Ramos (cell line): Measurements from ENCODE around the gene CX3CR1.

Source experiments
- in situ Hi-C: fragments of 300-500 bp; cut with MboI; formaldehyde crosslinking; loops from one replicate; pipeline ENCODE4 v1.14.3; 2022; ENCODE audit warnings: low sequenced_read_pairs; ENCODE audit not compliant: unreplicated experiment

The CX3CR1 gene

DNA sequence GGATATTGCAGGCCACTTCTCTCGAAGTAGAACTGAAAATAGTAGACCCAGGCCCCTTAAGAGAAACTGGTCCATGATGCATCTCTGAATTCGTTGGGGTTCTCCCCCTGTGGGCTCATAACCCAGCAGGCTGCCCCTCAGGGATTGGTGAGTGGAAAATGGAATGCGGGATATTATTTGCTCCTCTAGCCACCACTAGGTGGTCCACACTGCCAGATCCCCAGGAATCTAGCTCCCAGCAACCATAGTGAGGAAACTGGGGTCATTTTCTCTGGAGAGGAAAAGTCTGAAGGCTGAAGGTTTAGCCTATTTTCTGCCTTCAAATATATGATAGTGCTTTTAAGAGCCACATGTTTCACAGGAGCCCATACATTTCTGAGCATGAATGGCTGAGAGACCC, 6.7 kb downstream of the CX3CR1 start:
- in situ Hi-C loops, result no loop called here

DNA sequence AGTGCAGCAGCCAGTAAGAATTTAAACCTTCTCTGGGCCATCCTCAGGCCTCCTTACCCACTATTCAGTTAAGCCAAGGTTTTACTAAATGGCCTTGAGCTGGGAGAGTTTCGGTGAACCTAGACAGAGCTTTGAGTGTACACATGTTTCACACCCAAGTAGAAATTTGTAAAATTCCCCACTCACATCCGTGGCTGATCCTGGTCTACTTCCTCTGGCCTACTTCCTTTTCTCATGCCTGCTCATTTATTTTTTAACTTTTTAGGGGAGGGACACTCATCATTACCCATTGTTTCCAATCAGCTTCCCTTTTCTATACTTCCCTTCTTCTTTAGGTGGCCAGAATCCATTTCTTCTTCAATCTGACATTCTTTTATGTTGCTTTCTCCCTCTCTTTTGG, 7.6 kb downstream of the CX3CR1 start:
- in situ Hi-C loops, result no loop called here

DNA sequence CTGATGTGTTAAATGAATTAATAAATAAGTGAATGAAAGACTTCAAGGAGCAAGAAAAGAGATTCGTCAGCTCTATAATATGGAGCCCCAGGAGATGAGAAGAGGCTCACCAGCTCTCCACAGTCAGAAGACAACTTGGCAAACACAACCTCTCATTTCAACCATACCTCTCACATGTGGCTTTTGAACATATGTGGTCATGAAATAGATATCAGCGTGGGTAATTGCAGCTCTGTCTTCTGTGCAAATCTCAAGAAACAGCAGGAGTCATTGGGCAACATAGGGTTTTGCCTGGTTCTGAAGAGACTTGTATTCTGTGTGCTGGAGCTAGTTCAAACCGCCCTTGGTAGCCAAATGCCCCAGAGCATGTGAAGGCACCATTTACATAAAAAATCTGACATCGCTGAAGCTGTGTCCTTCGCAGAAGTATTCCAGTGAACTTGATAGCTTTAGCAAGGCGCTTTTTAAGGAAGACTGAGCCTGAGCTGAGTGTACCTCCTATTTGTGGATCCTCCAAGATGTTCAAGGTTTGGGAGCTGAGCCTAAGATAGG, 8.4 kb downstream of the CX3CR1 start:
- in situ Hi-C loops, result no loop called here

DNA sequence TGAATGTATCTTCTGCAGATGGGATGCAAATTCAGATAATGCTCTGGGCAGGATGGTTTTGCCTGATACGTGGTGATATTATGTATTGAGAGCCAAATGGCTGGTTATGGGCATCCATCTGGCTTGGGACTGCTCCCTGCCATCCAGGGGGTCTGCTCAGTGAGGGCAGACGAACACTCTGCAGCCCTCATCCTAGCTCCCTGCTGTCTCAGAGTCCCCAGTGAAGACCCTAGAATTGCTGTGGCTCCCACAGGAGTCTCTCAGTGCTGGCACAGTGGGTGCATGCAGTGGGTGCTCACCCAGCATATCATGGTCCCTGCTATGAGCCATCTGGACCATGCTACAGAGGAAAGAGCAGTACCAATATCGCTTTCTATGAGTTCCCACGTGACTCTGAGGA, 10.3 kb downstream of the CX3CR1 start:
- in situ Hi-C loops, result no loop called here

DNA sequence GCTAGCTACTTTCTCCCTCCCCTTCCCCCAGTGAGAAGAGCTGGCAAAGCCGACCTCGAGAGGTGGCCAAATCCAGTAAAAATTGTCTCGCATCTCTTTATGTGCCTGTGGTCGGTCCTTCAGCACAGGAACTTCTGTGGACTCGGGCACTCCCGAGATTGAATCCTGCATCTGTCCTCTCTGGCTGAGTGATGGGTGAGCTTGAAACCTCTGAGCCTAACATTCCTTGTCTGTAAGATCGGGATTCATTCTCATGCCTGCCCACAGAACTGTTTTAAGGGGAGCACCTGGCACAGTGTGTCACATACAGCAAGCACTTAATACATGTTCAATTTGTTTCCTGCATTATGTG, 11.3 kb downstream of the CX3CR1 start:
- in situ Hi-C loops, result no loop called here

DNA sequence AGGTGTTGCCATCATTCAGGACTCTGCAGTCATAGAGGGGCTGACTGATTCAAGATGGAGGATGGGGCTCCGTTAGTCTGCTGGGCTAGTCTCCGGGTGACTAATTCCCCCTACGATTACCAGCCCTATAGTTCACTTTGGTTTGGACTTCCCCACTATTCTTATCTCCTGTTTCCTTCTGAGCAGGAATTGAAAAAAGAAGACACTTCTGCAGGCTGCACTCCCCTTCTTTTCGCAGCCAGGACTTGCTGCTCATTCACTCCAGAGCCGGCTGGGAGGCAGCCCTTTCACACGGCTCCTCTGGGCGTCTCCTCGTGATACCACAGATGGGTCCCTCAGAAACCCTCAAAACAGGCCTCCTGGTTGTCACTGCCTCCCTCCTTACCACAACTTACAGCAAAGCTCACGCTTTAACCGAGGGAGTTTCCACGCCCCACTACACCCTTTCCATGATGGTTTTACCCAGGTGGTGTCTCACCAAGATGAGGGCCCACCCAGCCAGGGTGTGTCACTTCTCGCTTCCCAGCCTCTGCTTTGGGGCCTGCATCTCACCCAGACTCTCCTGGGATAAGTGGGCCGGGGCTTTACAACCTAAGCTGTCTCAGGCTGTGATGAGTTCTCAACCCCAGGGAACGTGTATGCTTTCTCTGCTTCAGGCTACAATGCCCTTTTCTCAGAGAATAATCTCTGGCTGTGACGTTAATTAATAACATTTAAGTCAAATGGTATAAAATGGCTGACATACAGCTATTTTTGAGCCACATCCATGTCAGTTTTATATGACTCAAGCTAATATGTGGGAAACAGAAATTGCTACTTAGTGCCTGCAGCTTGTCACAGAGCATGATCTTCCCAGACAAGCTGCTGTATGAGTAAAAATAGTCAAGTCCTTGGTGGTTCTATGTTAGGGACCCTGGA, 11.9 kb downstream of the CX3CR1 start:
- in situ Hi-C loops, result no loop called here

DNA sequence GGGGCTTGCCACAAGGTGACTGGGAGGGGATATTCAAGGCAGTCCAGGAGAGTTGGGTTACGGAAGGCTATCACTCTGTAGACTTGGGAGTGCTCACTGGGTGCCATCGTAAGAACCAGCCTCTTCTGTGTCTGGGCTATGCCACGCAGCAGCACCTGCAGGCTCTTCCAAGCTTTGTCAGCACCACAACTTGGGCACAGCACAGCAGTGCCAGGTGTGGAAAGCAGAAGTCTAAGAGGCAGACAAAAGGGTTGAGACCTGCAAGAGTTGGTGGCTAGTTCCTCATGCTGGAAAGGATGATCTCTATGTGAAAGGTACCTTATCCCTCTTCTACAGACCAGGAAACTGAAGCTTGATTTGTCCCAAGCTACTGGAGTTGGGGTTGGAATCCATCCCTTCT, 15.8 kb downstream of the CX3CR1 start:
- in situ Hi-C loops, result no loop called here

DNA sequence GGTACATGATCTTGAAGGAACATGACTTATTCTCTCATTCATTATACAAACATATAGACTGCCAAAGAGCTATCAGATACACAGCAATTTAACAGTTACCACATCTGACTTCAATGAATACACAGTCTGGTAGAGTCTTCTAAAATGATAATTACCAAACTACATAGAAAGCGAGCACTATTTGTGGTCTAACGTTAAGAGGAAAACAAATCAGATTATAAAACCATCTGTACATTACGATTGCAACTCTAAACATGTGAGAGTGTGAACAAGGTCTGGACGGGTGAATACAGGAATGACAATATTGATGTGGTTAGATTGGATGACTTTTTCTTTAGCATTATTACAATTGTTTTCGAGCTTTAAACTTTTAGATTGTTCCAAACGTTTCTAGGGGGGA, 16.3 kb downstream of the CX3CR1 start:
- in situ Hi-C loops, result no loop called here

DNA sequence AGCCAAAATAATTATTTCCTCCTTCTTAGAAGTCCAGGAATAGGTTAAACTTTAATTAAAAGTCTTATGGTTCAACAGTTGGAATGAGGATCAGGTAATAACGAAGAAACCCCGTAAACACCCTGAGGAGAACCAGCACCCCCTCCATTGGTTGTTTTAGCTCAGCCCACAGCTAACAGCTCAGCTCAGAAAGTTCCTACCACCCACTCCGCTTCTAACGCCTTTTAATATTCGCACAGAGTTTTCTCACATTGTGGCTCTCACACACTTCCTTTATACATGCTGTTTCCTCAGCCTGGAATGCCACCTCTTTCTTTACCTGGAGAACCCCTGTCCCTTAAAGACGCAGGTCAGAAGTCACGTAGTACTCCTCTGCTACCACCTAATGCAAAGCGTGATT, 17.0 kb downstream of the CX3CR1 start:
- in situ Hi-C loops, result no loop called here

DNA sequence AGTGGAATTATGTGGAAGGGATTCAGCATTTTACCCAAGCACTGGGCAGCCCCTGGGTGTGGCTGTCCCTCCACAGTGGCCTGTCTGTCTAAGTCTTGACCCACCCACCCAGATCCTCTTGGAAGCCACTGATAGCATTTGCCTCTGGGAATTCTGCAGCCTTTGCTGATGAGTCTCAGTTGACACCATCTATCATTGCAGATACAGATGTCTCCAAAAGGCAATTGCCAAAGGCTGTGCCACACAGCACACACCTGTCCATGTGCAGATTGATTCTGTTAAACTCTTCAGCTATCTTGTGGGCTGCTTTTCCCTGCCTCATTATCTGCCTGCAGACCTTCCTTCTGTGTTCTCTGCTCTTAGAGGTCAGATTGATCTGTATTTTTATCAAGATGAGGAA, 18.1 kb downstream of the CX3CR1 start:
- in situ Hi-C loops, result no loop called here

DNA sequence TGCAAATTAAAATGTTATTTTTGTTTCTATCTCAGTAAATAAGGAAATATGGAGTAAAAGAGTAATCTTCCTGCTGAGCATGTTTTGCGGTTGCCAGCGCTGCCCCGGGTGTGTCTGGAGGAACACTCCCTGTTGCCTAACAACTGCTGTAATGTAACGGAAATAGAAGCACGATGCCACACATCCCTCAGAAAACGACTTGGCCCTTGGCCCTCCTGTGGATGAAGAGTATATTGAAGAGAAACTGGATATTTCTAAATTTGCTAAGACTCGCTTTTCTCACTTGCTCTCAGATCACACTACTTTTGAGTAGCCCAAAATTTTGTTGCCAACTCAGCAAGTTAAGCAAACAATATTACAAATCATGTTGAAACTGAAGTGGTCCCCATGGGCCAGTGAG, 18.9 kb downstream of the CX3CR1 start:
- in situ Hi-C loops, result no loop called here

DNA sequence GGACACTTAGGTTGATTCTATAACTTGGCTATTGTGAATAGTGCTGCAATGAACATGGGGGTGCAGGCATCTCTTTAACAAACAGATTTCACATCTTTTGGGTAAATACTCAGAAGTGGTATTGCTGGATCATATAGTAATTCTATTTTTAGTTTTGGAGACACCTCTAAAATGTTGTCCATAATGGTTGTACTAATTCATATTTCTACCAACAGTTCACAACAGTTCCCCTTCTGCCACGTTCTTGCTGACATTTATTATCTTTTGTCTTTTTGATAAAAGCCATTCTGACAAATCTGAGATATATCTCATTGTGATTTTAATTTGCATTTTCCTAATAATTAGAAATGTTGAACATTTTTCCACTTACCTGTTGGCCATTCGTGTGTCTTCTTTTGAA, 19.5 kb downstream of the CX3CR1 start:
- in situ Hi-C loops, result no loop called here

DNA sequence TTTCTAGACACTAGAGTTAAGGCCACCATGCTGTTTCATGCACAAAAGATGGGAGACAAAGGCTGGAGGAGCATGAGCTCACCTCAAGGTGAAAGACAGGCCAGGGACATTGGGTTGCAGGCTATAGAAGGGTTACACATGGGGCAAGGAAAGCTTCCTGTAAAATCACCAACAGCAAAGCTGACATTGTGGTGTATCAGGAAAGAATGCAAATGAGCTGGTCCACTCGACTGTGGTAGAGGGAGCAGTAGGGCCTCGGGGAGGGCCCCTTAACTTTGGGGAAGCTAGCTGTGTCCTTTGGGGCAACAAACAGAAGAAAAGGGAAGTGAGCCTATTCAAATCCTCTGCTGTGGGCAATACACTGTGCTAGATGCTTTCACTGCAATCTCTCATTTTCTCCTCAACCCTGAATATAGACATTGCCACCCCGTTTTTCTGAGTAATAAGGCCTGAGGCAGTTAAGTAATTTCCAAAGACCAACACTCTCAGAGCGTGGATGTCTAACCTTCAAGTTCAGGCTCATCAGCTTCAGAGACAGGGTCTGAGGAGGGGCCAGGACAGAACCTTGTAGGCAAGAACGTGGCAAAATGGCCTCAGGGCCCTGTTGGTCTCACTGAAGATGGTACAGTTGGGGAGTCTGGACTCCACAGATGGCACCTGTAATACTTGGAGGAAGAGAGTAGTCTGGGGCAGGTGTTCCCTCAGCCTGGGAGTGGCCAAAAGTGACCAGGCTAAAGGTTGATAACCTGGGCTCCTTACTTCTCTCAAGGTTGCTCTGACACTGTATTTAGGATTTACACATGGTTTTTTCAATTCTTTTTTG, 24.1 kb downstream of the CX3CR1 start:
- in situ Hi-C loops, result no loop called here

DNA sequence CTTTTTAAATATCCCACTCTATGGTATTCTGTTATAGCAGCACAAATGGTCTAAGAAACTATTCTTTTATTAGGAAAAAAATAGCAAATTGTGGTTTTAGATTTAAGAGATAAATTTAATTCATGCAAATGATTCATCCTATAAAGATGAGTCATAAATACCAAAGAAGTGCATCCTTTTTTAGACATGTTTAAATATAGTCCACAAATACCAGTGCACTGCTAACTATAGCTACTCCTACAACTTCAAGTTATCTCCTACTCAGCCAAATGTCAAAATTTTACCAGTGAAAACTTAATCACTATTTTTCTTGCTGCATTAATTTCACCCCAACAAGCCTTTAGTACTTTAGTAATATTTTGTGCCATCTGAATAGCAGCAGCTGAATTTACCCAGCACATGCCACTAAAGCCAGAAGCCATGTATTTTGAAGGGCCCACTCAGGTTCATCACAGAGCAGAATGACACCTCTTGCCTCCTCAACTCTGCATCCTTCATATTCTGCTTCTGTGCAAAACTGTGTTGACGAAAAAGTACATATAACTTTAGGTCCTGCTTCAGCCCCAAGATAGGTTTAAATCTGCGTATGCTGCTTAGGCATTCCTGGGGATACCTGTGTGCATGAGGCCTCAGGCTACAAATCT, 24.9 kb downstream of the CX3CR1 start:
- in situ Hi-C loops, result no loop called here

DNA sequence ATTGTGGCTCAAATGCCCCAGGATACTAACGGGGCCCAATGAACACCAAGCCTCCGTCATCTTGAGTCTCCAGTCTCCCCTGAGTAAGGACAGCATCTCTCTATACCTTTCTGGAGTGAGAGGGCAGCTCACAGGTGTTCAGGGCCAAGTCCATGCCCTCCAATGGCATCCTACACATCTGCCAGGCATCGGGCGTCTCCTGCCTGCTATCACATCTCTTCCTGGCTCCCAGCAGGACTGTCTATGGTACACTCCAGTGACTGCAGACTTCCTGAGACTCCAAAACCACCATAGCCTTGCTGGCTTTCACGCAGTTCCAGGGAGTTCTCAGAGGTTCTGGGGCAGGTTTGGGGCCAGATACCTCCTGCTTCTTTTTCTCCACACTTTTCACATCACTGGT, 28.3 kb downstream of the CX3CR1 start:
- in situ Hi-C loops, result no loop called here

DNA sequence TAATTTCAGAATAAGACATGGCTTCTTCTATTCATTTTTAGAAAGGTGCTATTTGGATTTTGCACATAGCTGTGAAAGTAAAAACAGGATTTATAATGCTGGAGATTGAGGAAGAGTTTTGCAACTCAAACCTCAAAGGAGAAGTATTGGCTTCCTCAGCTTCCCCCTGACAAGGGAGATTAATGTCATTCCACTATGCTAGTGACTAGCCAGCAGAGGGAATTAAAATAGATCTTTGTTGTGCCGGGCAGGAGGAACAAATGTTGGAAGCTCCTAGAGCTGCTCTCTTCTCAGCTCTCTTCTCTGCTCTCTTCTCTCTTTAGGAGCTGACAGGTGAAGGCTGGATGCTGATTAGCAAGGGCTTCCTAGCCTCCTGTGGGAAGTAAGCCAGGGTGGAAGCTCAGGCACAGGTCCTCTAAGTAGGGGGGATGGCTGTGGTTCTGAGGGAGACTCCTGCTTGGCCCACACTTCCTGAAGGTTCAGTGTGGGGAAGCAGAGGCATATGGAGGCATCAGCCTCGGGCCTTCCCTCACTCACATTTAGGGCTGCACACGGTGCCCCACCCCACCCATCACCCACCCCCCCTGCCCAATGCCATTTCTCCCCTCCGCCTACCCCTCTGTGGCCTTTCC, 29.6 kb downstream of the CX3CR1 start:
- in situ Hi-C loops, result no loop called here

DNA sequence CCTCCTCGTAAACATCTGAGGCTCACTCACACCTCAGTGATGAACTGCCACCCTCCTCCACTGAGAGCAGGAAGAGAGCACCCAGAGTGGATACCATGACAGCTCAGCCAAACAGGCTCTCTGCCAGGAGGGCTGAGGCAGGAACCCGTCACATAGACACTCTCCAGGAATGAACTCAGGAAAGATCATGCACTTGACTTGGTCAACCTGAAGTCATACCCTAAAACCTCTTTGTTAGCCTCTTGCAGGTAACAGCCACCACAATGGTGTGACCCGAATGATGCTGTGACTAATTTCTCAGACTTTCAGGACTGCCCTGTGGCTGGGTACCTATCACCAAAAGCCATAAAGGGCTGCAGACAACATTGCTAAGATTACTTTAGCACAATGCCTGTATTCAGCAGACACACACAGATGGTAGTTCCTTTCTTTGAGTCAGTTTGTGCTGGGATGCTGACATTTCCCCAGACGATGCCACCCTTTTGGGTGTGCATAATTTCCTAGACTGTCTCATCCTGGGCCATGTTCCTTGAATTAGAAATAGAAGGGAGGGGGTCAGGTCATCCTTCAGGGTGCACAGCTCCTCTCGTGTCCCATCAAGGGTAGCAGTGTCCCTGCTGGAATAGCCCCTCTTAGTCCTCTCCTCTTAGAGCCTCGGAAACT, 30.3 kb downstream of the CX3CR1 start:
- in situ Hi-C loops, result no loop called here

DNA sequence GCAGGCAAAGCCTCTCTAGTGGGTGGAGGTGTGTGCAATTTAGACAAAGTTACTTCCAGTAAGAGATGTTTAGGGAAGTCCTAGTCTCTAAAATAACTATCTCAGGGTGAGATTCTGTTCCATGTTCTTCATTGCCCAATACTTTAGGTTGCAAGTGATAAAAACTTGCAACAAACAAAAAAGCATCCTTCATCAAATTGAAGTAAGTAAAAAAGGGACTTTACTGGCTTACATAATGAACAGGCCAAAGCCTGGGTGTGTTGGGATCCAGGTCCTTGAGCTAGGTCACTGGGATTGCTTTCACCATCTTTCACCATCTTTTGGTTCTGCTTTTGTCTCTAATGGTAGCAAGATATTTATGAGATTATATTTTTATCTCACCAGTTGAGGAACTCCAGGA, 38.3 kb downstream of the CX3CR1 start:
- in situ Hi-C loops, result no loop called here

DNA sequence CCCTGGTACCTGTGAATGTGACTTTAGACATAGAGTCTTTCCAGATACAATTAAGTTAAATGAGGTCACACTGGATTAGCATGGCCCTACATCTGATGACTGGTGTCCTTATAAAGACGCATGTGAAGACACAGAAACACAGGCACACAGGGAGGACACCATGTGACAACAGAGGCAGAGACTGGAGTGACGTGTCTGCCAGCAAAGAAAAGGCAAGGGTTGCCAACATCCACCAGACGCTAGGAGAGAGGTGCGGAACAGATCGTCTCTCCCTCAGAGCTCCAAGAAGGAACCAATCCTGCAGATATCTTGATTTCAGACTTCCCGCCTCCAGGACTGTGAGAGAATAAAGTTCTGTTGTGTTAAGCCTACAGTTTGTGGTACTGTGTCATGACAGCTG, 42.8 kb downstream of the CX3CR1 start:
- in situ Hi-C loops, result no loop called here

DNA sequence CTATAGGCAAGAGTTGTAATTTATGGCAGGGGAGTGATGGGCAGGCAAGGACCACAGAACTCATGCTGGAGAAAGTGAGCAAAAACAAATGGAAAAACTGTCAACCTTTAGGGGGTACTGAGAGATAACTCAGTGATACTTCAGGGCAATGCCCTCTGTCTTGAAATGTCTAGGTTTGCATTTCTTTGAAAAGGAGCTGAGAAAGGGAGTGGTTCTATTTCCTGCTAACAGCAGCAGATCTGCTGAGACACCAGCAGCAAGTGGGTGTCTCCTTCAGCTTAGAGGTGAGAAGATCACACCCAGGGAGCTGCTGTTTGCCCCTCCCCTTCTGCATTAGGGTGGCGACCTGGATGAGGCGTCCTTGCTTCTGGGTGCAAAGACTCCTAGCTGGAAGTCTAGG, 45.2 kb downstream of the CX3CR1 start:
- in situ Hi-C loops, result no loop called here
